Keratinocyte (primary cell): ENCODE measurements around the gene SLC9A4. TPM values are rescaled to one million over a fixed set of nuclear protein-coding genes. Genes with fewer than 3 reads are reported as not detected.

Experiments used
- DNase-seq: peaks from one replicate; pipeline ENCODE4 v3.0.0-alpha.2; 2011; ENCODE audit warnings: low read depth, missing footprints, low spot score
- FAIRE-seq: peaks from 2 replicates; lab custom pipeline; 2011; peaks lifted over from hg19 to GRCh38; lab: Jason Lieb, UNC
- H2AFZ ChIP-seq: 2 replicates; pipeline ENCODE4 v1.6.0; 2012; ENCODE audit warnings: low read length, control low read depth, inconsistent platforms; ENCODE audit not compliant: control insufficient read depth
- H3K27ac ChIP-seq: 2 replicates; pipeline ENCODE4 v1.5.1; 2011; ENCODE audit warnings: low read length; ENCODE audit not compliant: control insufficient read depth, insufficient read depth
- H3K27me3 ChIP-seq: 3 replicates; pipeline ENCODE4 v1.6.0; 2011; ENCODE audit warnings: low read length; ENCODE audit not compliant: control insufficient read depth, insufficient read depth; ENCODE audit errors: extremely low read depth
- H3K36me3 ChIP-seq, 2 experiments: 2 replicates in 1 of 2; 3 replicates in 1 of 2; pipeline ENCODE4 v1.5.1; 2011; ENCODE audit warnings: low read length in 2 of 2, mild to moderate bottlenecking in 1 of 2; ENCODE audit not compliant: control insufficient read depth in 2 of 2, insufficient read depth in 2 of 2; ENCODE audit errors: extremely low read depth in 1 of 2
- H3K4me1 ChIP-seq: 3 replicates; pipeline ENCODE4 v1.5.1; 2011; ENCODE audit warnings: low read length; ENCODE audit not compliant: control insufficient read depth, insufficient read depth; ENCODE audit errors: extremely low read depth
- H3K4me2 ChIP-seq: 3 replicates; pipeline ENCODE4 v1.6.0; 2011; ENCODE audit warnings: low read depth, low read length; ENCODE audit not compliant: control insufficient read depth, insufficient read depth; ENCODE audit errors: extremely low read depth
- H3K4me3 ChIP-seq, 3 experiments: fragments of 200-600 bp in 1 of 3; sonication (generic) in 1 of 3; 2 replicates in 2 of 3; 3 replicates in 1 of 3; pipeline ENCODE4 v1.5.1; 2011 to 2016; ENCODE audit warnings: low read length in 3 of 3, mild to moderate bottlenecking in 3 of 3, control low read depth in 2 of 3, inconsistent platforms in 1 of 3, low read depth in 1 of 3, mixed read lengths in 1 of 3, mixed run types in 1 of 3, moderate library complexity in 1 of 3; ENCODE audit not compliant: control insufficient read depth in 2 of 3, insufficient read depth in 2 of 3; ENCODE audit errors: extremely low read depth in 1 of 3
- H3K79me2 ChIP-seq: 2 replicates; pipeline ENCODE4 v1.6.0; 2012; ENCODE audit warnings: low read length; ENCODE audit not compliant: control insufficient read depth, insufficient read depth
- H3K9ac ChIP-seq: 3 replicates; pipeline ENCODE4 v1.6.0; 2011; ENCODE audit warnings: low read length; ENCODE audit not compliant: control insufficient read depth, insufficient read depth; ENCODE audit errors: extremely low read depth
- H3K9me1 ChIP-seq: 3 replicates; pipeline ENCODE4 v1.6.0; 2011; ENCODE audit warnings: low read length; ENCODE audit not compliant: control insufficient read depth, insufficient read depth; ENCODE audit errors: extremely low read depth
- H3K9me3 ChIP-seq: 2 replicates; pipeline ENCODE4 v1.5.1; 2012; ENCODE audit warnings: low read depth, low read length; ENCODE audit not compliant: control insufficient read depth
- H4K20me1 ChIP-seq: 3 replicates; pipeline ENCODE4 v1.6.0; 2011; ENCODE audit warnings: low read length; ENCODE audit not compliant: control insufficient read depth, insufficient read depth; ENCODE audit errors: extremely low read depth
- EZH2 ChIP-seq: IDR thresholded peaks from one replicate; pipeline ENCODE4 v1.6.1; 2012; ENCODE audit warnings: inconsistent platforms, mild to moderate bottlenecking, low read length, moderate library complexity
- dilution Hi-C: fragments of 300-500 bp; cut with MboI; formaldehyde crosslinking; loops from one replicate; pipeline ENCODE4 v1.7.0; 2020; ENCODE audit warnings: low sequenced_read_pairs; ENCODE audit not compliant: extremely low pct_ligation_motif_present
- polyA plus RNA-seq, 5 experiments: library from polyadenylated mRNA; depleted of rRNA in 3 of 5; stranded (reverse) in 3 of 5; stranded (forward) in 1 of 5; unstranded in 1 of 5; fragments of >200 nt; gene quantifications; 1 replicate in 1 of 5; 2 replicates in 3 of 5; 3 replicates in 1 of 5; pipeline versions ENCODE4 v1.2.1 to v1.2.3, GENCODE V29; 2011 to 2012; ENCODE audit warnings: missing spikeins in 2 of 5, low read depth in 1 of 5, low replicate concordance in 1 of 5
- small RNA-seq, 3 experiments: library from RNA; depleted of rRNA; stranded (forward); fragments of <200 nt; gene quantifications; one replicate each; pipeline ENCODE3, GENCODE V24; 2012; ENCODE audit warnings: low read depth in 3 of 3, low replicate concordance in 1 of 3; ENCODE audit not compliant: insufficient read length in 3 of 3
- TF ChIP-seq, protein P1 (sequence below), 3 experiments: IDR thresholded peaks in 1 of 3; conservative IDR thresholded peaks in 1 of 3; optimal IDR thresholded peaks in 1 of 3; 2 replicates in 2 of 3; 3 replicates in 1 of 3; pipeline versions ENCODE3 to v1.5.1; 2011; ENCODE audit warnings: low read length in 3 of 3, mild to moderate bottlenecking in 3 of 3, moderate library complexity in 2 of 3, control low read depth in 1 of 3, inconsistent platforms in 1 of 3; ENCODE audit not compliant: insufficient read depth in 2 of 3; ENCODE audit errors: extremely low read depth in 1 of 3

The SLC9A4 gene
- polyA plus RNA-seq, 1 donor (not counting 4 experiments of a cell fraction or from before 2014, with no cell fraction given) = not detected

DNA sequence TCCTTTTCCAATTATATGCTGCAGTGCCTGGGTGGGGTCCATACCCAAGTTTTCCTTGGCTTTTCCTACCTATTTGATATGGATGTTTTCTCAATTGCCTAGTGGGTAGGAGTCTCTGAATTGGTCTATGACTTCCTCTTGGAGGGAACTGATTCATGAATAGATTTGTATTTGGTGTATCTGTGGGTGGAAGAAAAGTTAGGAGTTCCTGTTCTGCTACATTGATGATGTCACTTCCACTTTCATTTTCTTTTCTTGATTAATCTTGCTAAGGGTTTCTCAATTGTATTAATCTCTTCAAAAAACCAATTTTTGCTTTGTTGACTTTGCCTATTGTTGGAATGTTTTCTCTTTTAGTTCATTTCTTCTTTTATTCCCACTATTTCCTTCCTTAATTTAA is 108.9 kb downstream of the SLC9A4 start:
- peaks cover 11% of the 10 kb centered on the region for H3K4me1 ChIP-seq
- peak overlapping the region; percentile 45 for H2AFZ ChIP-seq
- H3K4me2 ChIP-seq = peak overlapping the region; percentile 27
- FAIRE-seq (no peak), DNase-seq (no peak)
- no peaks in the 10 kb centered on the region for H3K36me3 ChIP-seq
- H3K27me3 ChIP-seq = no peaks in the 10 kb centered on the region
- no peaks in the 10 kb centered on the region for H4K20me1 ChIP-seq
- dilution Hi-C loops = loop anchor here (25.0 kb wide), 1 partner anchor 120 kb away; the partner anchor contains the start of gene SLC9A4
- no peak overlapping the region for H3K9ac ChIP-seq
- no peaks in the 10 kb centered on the region for H3K79me2 ChIP-seq
- no peaks in the 10 kb centered on the region for H3K9me3 ChIP-seq
- H3K27ac ChIP-seq = no peak overlapping the region
- TF ChIP-seq, protein P1, sequence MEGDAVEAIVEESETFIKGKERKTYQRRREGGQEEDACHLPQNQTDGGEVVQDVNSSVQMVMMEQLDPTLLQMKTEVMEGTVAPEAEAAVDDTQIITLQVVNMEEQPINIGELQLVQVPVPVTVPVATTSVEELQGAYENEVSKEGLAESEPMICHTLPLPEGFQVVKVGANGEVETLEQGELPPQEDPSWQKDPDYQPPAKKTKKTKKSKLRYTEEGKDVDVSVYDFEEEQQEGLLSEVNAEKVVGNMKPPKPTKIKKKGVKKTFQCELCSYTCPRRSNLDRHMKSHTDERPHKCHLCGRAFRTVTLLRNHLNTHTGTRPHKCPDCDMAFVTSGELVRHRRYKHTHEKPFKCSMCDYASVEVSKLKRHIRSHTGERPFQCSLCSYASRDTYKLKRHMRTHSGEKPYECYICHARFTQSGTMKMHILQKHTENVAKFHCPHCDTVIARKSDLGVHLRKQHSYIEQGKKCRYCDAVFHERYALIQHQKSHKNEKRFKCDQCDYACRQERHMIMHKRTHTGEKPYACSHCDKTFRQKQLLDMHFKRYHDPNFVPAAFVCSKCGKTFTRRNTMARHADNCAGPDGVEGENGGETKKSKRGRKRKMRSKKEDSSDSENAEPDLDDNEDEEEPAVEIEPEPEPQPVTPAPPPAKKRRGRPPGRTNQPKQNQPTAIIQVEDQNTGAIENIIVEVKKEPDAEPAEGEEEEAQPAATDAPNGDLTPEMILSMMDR (optimal IDR thresholded peaks at IDR 0.05 in 1 of 3, IDR thresholded peaks at IDR 0.05 in 1 of 3, conservative IDR thresholded peaks at IDR 0.05 in 1 of 3; ENCODE audit: extremely low read depth in 1 of 3, insufficient read depth in 2 of 3, low read length in 3 of 3) = no peak
- no peak for TF ChIP-seq EZH2
- no peak overlapping the region for H3K4me3 ChIP-seq
- no peaks in the 10 kb centered on the region for H3K9me1 ChIP-seq

- no peak for FAIRE-seq
- no peak overlapping the region for H2AFZ ChIP-seq
- dilution Hi-C loops = loop anchor here (25.0 kb wide), 1 partner anchor 121 kb away; the partner anchor contains the start of gene SLC9A4
Measured at GRCh38 chr2:102582845-102583244, 109.8 kb downstream of the SLC9A4 start.

More at GRCh38 chr2:102582845-102583244, 109.8 kb downstream of the SLC9A4 start:
- Histone ChIP-seq H3K9ac (no peak overlapping the region), H3K4me1 (peaks cover 11% of the 10 kb centered on the region), H3K9me1 (no peaks in the 10 kb centered on the region), H3K9me3 (no peaks in the 10 kb centered on the region), H3K27ac (no peak overlapping the region), H3K79me2 (no peaks in the 10 kb centered on the region), H3K4me2 (no peak overlapping the region), H3K27me3 (no peaks in the 10 kb centered on the region), H3K4me3 (no peak overlapping the region), H4K20me1 (no peaks in the 10 kb centered on the region), H3K36me3 (no peaks in the 10 kb centered on the region)
- DNase-seq = no peak
- TF ChIP-seq, protein P1 (optimal IDR thresholded peaks at IDR 0.05 in 1 of 3, IDR thresholded peaks at IDR 0.05 in 1 of 3, conservative IDR thresholded peaks at IDR 0.05 in 1 of 3; ENCODE audit: extremely low read depth in 1 of 3, insufficient read depth in 2 of 3, low read length in 3 of 3) = no peak
- TF ChIP-seq EZH2 = no peak

Small RNA genes within 50 kb of the gene (small RNA-seq; reads per million reads assigned to genes)
- 0 reads per million in 3 experiments for gene MIR4772

Other genes starting within 250 kb of the SLC9A4 start
- 0.22 to 1.3 TPM (median 0.93 TPM) in 3 replicates for gene IL1RL1, start 161.7 kb upstream of the SLC9A4 start, polyA plus RNA-seq
- gene IL18R1, start 117.4 kb upstream of the SLC9A4 start, polyA plus RNA-seq = 1.5 to 1.7 TPM (median 1.6 TPM) in 3 replicates
- not detected in 3 replicates for gene IL18RAP, start 50.1 kb upstream of the SLC9A4 start, polyA plus RNA-seq
- gene SLC9A2, start 146.3 kb downstream of the SLC9A4 start, polyA plus RNA-seq = 0.05 to 0.13 TPM (median 0.09 TPM) in 3 replicates